Gastrocnemius medialis (tissue), 4 donors: ENCODE data around the gene PPP2R3C.

Experiments
- CTCF ChIP-seq, 5 experiments: fragments of 450-650 bp in 3 of 5; fragments of 200-600 bp in 2 of 5; sonication (generic) in 2 of 5; IDR thresholded peaks in 4 of 5; conservative IDR thresholded peaks in 1 of 5; 1 replicate in 4 of 5; 2 replicates in 1 of 5; pipeline ENCODE4 v1.5.1; 2016 to 2019; ENCODE audit warnings: antibody characterized with exemption in 5 of 5, mild to moderate bottlenecking in 3 of 5, moderate library complexity in 3 of 5
- POLR2A ChIP-seq, 2 donors: fragments of 450-650 bp; IDR thresholded peaks; one replicate each; pipeline ENCODE4 v1.6.1; 2017; ENCODE audit warnings: antibody characterized with exemption in 2 of 2, mild to moderate bottlenecking in 2 of 2, moderate library complexity in 2 of 2

- no peak for TF ChIP-seq CTCF (IDR thresholded peaks at IDR 0.05 in 4 of 5, conservative IDR thresholded peaks at IDR 0.05 in 1 of 5)
- TF ChIP-seq POLR2A (IDR thresholded peaks at IDR 0.05): no peak
Measured at GRCh38 chr14:35134329-35135123, 12.7 kb upstream of the PPP2R3C start.
